ENCODE measurements around the gene TRIP13.

The TRIP13 gene

DNA sequence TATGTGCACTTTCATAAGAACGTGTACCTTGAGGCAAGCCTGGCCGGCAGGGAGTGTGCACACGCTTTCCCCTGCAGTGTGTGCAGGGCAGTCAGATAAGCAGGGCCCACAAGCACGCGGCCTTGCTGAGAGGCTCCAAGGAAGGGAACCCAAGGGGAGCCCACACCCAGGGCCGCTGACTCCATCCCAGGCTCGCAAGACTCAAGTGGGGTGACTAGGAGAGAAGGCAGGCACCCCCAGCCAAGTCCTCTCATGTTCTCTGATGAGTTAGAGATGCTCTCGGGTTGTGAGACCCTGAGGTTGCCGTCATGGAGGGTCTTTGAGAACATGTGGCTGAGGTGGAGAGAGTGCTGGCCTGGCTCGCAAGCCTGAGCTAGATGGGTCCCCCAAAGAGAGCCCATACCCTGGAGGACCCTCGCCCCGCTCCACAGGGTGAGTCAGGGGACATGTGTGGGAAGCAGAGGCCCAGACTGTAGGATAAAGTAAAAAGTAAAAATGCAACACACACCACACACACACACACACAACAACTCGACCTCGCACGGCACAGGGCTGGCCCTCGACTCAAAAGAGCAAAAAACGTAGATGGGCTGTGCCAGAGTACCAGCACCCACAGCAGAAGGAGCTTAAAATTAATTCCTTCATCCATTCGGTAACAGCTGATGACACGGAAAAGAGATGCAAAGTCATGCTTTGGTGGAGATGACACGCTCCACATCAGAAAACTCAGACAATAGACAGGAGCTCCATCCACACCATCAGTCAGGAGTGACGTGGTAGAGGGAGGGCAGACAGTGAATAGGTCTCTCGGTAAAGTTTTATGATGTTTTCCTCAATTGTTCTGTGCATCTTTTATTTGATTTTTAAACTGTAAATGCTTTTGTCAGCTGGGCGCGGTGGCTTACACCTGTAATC is 61.1 kb downstream of the TRIP13 start:
- DNase-seq (ENCODE audit: low read depth in 2 of 2) = no peak

DNA sequence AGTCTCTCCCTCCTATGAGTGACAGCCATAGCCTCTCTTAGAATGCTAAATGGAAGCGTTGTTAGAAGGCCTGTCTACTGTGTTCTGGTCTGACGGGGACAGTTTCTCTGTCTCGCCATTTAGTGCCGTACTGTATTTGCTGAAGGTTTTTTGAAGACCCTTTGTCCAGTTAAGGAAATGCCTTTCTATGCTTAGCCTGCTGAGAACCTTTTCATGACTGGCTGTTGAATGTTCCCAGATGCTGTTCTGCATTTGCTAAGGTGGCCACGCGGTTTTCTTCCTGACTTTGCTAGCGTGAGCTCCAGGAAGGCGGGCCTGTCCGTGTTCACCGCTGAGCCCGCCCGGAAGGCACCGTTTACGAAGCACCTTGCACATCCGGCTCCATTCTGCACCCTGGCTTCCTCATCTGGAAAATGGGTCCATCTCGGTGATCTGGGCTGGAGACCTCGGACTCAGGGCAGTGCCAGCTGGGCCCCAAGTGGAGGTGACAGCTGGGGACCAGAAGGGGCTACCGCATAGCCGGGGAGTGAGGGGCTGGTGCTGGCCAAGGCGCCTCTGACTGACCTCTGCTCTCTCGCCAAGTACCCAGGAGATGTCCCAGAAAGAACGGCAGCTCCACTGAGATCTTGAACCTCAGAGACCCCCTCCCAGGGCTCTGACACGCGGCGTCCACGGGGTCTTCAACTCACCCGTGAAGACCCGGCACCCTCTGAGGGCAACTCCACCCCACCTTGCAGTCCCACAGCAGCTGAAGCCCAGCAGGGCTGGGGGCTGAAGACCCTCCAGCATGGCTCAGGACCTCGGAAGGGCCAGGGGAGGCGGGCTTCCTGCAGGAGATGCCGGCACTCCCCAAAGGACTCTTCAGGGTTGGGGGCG is 63.4 kb downstream of the TRIP13 start:
- DNase-seq (ENCODE audit: low read depth in 2 of 2) = no peak

DNA sequence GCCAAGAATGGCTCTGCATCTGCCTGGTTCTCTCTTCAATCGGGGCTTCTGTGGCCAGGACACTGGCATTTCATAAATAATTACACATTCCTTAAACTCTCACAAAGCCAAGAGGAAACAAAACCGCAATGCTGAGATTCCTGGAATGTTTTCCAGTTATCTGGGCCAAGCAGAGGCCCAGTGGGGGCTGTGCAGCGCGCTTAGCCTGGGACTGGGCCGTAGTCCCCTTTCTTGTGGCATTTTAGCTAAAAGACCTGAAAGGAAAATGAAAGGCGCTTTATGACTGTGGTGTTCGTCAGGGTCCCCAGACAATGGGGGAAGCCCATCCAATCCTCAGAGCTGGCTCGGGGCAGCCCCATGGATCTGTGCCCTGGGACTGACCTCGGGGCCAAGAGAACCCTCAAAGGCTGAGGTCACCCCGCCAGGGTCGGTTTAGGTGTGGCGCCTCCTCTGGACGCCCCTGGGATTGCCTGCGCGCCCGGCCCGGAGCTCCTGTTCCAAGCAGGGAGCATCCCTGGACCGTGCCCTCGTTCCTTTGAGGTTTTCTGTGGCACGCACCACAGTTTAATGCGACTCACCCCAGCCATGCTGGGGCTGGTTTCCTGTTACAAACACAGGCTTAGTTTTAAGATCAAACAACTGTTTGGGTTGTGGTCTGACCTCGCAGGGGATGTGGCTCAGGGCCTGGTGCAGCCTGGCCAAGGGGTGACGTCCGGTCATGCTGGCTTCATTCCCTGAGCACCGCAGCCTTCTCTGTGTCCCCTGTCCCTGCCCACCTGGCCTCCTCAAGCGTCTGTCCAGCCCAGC is 64.5 kb downstream of the TRIP13 start:
- peak; percentile 86 for DNase-seq (ENCODE audit: low read depth in 2 of 2)

DNA sequence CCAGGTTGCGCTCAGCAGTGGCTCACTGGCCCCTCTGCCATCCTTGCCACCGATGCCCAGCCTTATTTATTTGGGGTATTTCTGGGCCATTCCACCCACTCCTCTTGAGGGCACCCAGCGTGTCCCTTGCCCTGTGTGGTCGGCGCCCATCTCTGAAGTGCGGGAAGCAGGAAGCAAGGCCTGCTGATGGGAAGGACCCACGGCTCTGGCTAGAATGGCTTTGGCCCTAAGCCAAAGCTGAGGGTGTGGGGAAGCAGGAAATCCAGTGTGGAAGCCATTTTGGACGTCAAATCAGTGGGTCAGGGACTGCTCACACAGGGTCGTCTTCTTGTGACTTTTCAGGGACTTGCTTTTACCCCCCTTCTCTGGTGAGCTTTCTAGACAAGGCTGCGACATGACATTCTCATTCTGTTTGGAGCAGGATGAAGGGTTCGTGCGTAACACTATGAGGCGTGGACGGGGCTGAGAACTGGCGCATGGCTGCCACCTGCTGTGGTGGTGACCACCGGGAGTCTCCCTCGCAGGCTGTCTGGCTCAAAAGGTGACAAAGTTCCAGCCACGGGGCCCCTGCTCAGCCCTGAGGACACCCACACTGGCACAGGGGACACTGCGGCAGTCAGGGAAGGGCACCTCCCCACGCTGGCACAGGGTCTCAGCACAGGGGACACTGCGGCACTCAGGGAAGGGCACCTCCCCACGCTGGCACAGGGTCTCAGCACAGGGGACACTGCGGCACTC is 65.2 kb downstream of the TRIP13 start:
- DNase-seq (ENCODE audit: low read depth in 2 of 2) = no peak

DNA sequence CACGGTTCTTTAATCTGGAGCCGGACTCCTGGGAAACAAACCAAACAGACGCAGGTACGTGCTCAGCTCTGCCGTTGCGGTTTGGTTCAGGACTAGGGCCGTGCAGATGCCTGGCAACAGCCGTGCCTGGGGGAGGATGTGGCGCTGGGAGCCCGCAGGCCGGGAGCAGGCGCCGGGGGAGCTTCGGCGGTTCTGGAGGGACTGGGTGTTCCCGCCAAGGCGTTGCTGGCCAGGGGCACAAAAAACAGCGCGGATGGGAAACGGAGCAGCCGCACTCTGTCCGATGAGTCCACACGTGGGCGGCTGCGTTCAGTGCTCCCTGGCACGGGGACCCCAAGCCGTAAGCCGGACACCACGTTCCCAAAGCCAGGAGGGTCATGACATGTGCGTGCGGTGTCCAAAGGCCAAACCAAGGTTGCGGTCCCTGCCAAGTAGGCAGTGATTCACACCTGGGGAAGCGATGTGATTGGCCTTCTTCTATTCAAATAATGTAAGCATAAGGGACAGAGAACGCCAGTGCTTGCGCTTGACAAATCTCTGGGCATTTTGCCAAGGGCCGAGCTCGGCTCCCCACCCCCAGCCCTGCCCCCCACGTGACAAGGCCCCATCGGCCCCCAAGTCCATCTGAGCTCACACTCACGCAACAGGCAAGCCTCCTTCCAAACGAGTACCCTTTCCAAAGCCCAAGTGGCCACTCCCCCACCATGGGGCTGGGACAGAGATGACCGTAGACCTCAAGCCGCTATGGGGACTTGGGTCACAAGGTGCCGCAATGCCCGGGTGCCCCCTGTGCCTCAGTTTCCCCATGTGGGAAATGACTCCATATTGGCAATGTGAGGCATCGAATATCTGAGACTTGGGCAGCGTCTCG is 66.3 kb downstream of the TRIP13 start:
- DNase-seq (ENCODE audit: low read depth in 2 of 2) = no peak

DNA sequence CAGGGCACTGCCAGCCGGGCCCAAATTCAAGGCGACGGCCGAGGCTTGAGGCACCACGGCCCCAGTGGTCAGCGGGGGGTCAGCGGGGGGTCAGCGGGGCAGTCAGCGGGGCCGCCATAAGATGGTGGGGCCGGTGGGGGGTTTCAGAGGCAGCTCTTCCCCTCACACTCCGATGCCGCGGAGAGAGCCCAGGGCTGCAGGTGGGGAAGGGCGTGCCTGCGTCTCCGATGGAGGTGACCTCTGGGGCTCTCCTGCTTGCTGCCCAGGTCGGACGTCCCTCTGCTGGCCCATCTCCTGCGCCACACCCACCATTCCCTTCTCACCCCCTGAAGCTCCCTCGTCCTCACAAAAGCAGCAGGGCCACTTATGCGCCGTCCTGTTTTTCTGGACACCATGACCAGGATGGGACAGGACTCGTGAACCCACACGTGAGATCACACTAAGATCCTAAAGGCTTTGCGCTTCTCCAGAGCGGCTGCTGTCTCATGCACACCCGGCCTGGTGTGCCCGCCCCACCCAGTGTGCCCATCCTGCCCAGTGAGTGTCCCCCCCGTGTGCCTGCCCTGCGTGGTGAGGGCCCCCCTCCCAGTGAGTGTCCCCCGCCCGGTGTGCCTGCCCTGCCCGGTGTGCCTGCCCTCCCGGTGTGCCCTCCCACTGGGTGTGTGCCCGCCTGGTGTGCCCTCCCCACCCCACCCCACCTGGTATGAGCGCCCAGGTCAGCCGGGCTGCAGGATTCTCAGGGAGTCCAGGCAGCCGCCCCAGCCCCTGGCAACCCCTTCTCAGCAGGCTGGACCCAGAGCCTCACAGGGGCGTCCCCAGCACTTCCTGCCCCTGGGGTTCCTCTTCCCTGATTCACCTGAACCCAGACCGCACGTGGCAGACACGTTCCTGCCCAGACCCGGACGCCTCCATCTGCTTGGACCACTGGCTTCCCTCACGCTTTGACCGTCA is 67.2 kb downstream of the TRIP13 start:
- no peak for DNase-seq (ENCODE audit: low read depth in 2 of 2)

DNA sequence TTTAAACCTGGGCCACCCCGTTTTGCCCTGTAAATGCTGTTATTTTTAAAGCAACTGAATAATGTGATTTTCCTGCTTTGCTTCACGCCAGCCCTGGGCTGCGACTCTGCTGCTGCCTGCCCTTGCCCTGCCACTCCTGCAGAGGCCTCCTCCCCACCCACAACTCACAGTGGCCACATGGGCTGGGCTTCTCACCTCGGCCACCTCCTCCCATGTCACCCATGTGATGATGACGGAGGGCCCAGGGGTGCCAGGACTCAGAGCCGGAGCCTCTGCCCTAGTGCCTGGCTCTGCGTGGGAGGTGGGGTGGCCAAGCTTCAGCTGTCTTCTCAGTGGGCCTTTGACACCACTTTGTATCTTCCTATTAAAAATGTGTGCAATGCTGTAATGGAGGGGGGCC is 67.9 kb downstream of the TRIP13 start:
- DNase-seq (ENCODE audit: low read depth in 2 of 2) = no peak

- DNase-seq (ENCODE audit: low read depth in 2 of 2) = no peak
These were observed 68.5 kb downstream of the TRIP13 start for GRCh38 chr5:961002-961710.

DNA sequence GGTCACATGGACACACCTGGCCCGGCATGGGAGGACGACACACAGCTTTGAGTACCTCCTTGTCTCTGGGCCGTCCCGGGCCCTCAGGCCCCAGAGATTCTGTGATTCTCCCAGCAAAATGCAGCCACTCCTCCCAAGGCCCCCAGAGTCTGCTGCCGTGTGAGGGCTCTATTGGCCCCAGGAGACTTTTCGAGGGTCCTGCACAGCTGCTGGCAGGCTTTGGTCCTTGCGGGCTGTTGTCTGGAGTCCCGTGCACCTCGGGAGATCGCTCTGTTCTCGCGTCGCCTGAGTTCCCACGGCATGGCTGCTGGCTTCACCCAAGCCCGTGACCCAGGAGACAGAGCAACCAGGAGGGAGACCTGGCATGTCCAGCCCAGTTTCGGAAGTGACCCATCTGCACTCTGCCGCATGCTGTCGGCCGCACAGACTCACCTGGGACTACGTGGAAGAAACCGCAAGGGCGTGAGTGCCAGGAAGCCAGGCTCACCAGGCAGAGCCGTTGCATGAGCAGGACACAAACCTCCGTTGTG is 69.1 kb downstream of the TRIP13 start:
- DNase-seq (ENCODE audit: low read depth in 2 of 2) = no peak

DNA sequence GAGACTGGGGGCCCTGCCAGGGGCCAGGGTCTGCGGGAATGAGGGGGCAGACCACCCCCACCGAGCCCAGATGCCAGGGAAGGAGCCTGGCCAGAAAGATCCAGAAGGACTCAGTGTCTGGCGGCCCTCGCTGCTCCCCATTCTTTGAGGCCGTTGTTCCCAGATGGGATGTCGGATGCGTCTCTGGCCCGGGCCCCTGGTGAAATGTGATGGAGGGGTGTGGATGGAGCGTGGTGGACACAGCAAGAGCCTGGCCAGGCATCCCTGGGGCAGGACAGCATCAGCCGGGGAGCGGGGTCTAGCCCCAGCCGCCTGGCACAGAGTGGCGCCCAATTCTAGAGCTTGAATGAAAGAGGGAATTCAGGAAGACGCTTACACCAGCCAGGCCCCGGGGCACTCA is 69.7 kb downstream of the TRIP13 start:
- DNase-seq (ENCODE audit: low read depth in 2 of 2) = no peak

- no peak for DNase-seq (ENCODE audit: low read depth in 2 of 2)
These were observed 70.1 kb downstream of the TRIP13 start for GRCh38 chr5:962801-963200.

DNA sequence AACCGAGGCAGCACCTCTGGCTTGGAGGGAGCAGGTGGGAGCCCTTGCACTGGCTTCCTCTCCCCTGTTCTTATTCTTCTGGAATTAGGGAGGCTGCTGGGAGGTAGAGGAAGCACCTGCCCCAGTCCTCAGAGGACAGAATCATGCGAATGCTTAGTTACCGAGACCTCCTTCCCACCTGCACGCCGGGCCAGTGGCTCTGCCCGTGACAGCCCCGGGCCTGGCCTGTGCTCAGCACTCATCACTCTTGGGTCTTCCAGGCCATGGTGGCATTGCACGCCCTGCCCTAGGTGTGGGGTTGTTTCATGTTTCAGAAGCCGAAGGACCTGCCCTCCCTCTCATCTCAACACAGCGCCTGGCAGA is 70.6 kb downstream of the TRIP13 start:
- DNase-seq (ENCODE audit: low read depth in 2 of 2) = no peak

- peak; percentile 70 to 77 for DNase-seq (ENCODE audit: low read depth in 2 of 2)
These were observed 71.2 kb downstream of the TRIP13 start for GRCh38 chr5:963673-964531.

DNA sequence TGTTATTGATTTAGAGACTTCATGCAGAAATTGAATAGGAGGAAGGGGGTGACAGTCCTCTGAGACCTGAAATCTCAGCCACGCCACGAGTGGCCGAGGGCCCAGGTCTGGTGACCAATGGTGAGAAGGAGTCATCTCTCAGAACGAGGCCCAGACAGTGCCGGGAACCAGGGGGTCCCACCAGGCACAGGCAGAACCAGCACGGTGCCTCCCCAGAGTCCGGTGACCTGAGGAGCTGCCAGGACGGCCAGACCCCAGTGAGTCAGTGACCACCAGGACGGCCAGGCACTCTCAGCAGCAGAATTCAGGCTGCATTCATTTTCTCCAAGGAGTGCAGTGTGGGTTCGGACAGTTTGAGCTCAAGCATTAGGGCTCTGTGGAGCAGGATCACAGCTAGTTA is 72.1 kb downstream of the TRIP13 start:
- no peak for DNase-seq (ENCODE audit: low read depth in 2 of 2)

DNA sequence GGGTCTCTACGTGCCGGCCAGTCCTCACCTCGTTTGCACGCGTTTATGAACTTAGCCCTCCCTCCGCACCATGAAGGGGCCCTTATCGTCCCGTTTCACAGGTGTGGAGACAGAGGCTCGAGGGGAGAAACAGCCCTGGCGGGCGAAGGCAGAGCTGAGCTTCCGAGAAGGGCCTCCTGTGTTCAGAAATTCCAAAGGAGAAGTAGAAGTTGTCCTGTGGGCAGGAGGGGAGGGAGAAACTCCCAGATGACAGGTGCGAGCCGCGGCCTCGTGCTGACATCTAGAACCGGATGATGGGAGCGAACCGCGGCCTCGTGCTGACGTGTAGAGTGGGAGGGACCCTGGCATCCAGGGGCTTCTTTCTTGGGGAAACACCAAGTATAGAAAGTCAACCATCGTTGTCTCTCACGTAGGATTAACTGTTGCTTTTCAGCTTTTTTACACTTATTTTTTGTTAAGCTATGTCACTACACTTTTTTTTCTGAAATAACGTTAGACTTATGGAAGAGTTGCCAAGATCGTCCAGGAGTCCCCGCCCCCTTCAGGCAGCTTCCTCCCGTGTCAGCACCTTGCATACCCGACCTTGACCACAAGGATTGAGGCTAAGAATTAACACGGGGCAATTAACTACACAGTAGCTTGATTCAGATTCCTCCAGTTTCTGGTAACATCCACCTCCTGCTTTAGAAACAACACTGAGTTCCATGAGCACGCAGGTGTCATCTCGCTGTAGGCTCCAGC is 73.1 kb downstream of the TRIP13 start:
- DNase-seq (ENCODE audit: low read depth in 2 of 2) = no peak

GRCh38 chr5:966345-966710 is 73.6 kb downstream of the TRIP13 start:
- DNase-seq (ENCODE audit: low read depth in 2 of 2) = no peak

- DNase-seq (ENCODE audit: low read depth in 2 of 2) = no peak
These were observed 74.3 kb downstream of the TRIP13 start for GRCh38 chr5:966941-967340.
